AG09309 (cell line): ENCODE data around the gene CDO1.

ENCODE experiments used
- DNase-seq: peaks from one replicate; pipeline ENCODE4 v3.0.0-alpha.2; 2010; ENCODE audit warnings: low read depth
- H3K4me3 ChIP-seq: 2 replicates; pipeline ENCODE4 v1.5.1; 2011; ENCODE audit warnings: mild to moderate bottlenecking, low read depth, low read length, moderate library complexity; ENCODE audit not compliant: control insufficient read depth
- CTCF ChIP-seq: IDR thresholded peaks from 2 replicates; pipeline ENCODE4 v1.5.1; 2011; ENCODE audit warnings: mild to moderate bottlenecking, low read depth, low read length, inconsistent platforms; ENCODE audit not compliant: insufficient read depth, control insufficient read depth; ENCODE audit errors: missing control alignments

The CDO1 gene

GRCh38 chr5:115798252-115798651 is 18.2 kb downstream of the CDO1 start:
- H3K4me3 ChIP-seq: no peak overlapping the region
- TF ChIP-seq CTCF: no peak
- DNase-seq: no peak

GRCh38 chr5:115796656-115797055 is 19.8 kb downstream of the CDO1 start:
- DNase-seq: no peak
- TF ChIP-seq CTCF: no peak
- no peak overlapping the region for H3K4me3 ChIP-seq

GRCh38 chr5:115795700-115796099 is 20.8 kb downstream of the CDO1 start:
- no peak for TF ChIP-seq CTCF
- no peak for DNase-seq
- H3K4me3 ChIP-seq: no peak overlapping the region

GRCh38 chr5:115788440-115788839 is 28.0 kb downstream of the CDO1 start:
- H3K4me3 ChIP-seq: no peak overlapping the region
- TF ChIP-seq CTCF: no peak
- no peak for DNase-seq

GRCh38 chr5:115787426-115787825 is 29.0 kb downstream of the CDO1 start:
- H3K4me3 ChIP-seq: no peak overlapping the region
- DNase-seq: no peak
- TF ChIP-seq CTCF: no peak

GRCh38 chr5:115785381-115786065 is 30.9 kb downstream of the CDO1 start:
- no peak for DNase-seq
- TF ChIP-seq CTCF: no peak
- H3K4me3 ChIP-seq: no peak overlapping the region
